M059J (cell line): Measurements from ENCODE around the gene SSR1. TPM values are rescaled to one million over a fixed set of nuclear protein-coding genes. Genes with fewer than 3 reads are reported as not detected.

Source experiments
- DNase-seq: peaks from one replicate; pipeline ENCODE4 v3.0.0-alpha.2; 2012; ENCODE audit warnings: low read depth
- total RNA-seq: library from RNA; depleted of rRNA; stranded (reverse); fragments of >200 nt; shearing (Covaris generic); gene quantifications from 2 replicates; pipeline ENCODE4 v1.2.3, GENCODE V29; 2014

Gene SSR1
- total RNA-seq, 1 experiment from 2014 or later = 284 TPM

- no peak for DNase-seq
Observed at GRCh38 chr6:7258231-7258763, 54.7 kb downstream of the SSR1 start.

GRCh38 chr6:7257521-7258230, 55.3 kb downstream of the SSR1 start:
- DNase-seq = no peak

- DNase-seq = no peak
Observed at GRCh38 chr6:7256785-7257184, 56.2 kb downstream of the SSR1 start.

GRCh38 chr6:7255918-7256317, 57.1 kb downstream of the SSR1 start:
- DNase-seq = no peak

- DNase-seq = no peak
Observed at GRCh38 chr6:7254980-7255835, 57.8 kb downstream of the SSR1 start.

- DNase-seq = no peak
Observed at GRCh38 chr6:7252390-7252789, 60.6 kb downstream of the SSR1 start.

GRCh38 chr6:7251646-7252260, 61.2 kb downstream of the SSR1 start:
- no peak for DNase-seq

GRCh38 chr6:7250812-7251211, 62.2 kb downstream of the SSR1 start:
- no peak for DNase-seq

- peak; percentile 41 for DNase-seq
Observed at GRCh38 chr6:7249946-7250643, 62.9 kb downstream of the SSR1 start.

- DNase-seq = peak; percentile 23
Observed at GRCh38 chr6:7249391-7249790, 63.6 kb downstream of the SSR1 start.

- no peak for DNase-seq
Observed at GRCh38 chr6:7247828-7248227, 65.2 kb downstream of the SSR1 start.

- no peak for DNase-seq
Observed at GRCh38 chr6:7247179-7247456, 65.9 kb downstream of the SSR1 start.

- DNase-seq = no peak
Observed at GRCh38 chr6:7246401-7247178, 66.4 kb downstream of the SSR1 start.

- DNase-seq = no peak
Observed at GRCh38 chr6:7245668-7246393, 67.2 kb downstream of the SSR1 start.

GRCh38 chr6:7243179-7243981, 69.6 kb downstream of the SSR1 start:
- peak; percentile 74 for DNase-seq

- DNase-seq = no peak
Observed at GRCh38 chr6:7242835-7243178, 70.2 kb downstream of the SSR1 start.

- peak; percentile 53 for DNase-seq
Observed at GRCh38 chr6:7241709-7242645, 71.0 kb downstream of the SSR1 start.

- no peak for DNase-seq
Observed at GRCh38 chr6:7241160-7241559, 71.8 kb downstream of the SSR1 start.

- no peak for DNase-seq
Observed at GRCh38 chr6:7240351-7240750, 72.6 kb downstream of the SSR1 start.
